Effector memory CD8-positive, alpha-beta T cell (primary cell): ENCODE measurements around the gene TESK2.
"Not testable (repeated sequence)": the region's sequence is repeated elsewhere in the genome, so short reads cannot be mapped to it uniquely, and the experiment has no call there.

Experiments used
- ATAC-seq: fragments of 150-1000 bp; cut with Tn5 transposase; replicated peaks from 2 replicates; pipeline ENCODE4 v1.10.0; 2021; ENCODE audit warnings: mild to moderate bottlenecking, moderate library complexity
- DNase-seq, 3 experiments: peaks; one replicate each; pipeline ENCODE4 v3.0.0; 2021
- H3K27ac Mint-ChIP-seq, 2 donors: one replicate each; pipeline ENCODE4 v1.8.0; 2022; ENCODE audit warnings: mild to moderate bottlenecking in 2 of 2, mixed read lengths in 2 of 2, moderate library complexity in 2 of 2
- H3K27me3 Mint-ChIP-seq, 2 donors: one replicate each; pipeline ENCODE4 v1.8.0; 2022; ENCODE audit warnings: mixed read lengths in 2 of 2
- H3K36me3 Mint-ChIP-seq: one replicate; pipeline ENCODE4 v1.8.0; 2022; ENCODE audit warnings: mild to moderate bottlenecking, moderate library complexity, mixed read lengths; ENCODE audit not compliant: insufficient read depth
- H3K4me1 Mint-ChIP-seq, 2 donors: one replicate each; pipeline ENCODE4 v1.8.0; 2022; ENCODE audit warnings: low read depth in 2 of 2, mixed read lengths in 2 of 2
- H3K4me3 Mint-ChIP-seq, 2 donors: one replicate each; pipeline ENCODE4 v1.8.0; 2022; ENCODE audit warnings: mild to moderate bottlenecking in 2 of 2, mixed read lengths in 2 of 2, moderate library complexity in 2 of 2
- H3K9me3 Mint-ChIP-seq, 2 donors: one replicate each; pipeline ENCODE4 v1.8.0; 2022; ENCODE audit warnings: mixed read lengths in 2 of 2

The TESK2 gene

DNA sequence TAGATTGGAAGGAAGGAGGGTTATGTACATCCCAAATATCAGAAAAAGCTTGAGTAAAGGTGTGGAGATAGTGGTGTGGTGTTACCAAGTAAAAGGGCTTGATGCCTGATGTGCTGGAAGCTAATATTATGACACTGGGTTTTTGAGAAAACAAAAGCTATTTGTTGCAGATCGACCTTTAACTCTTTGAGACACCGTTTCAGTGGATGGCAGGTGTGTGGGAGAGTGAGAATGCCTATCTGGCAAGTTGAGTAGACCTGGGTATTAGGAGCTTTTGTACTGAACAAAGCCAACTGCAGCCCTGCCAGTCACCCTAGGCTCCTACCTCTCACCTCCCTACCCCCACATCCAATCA lies 10.5 kb upstream of the TESK2 start:
- Mint-ChIP-seq H3K27me3 (no peaks in the 10 kb centered on the region), H3K4me3 (peak overlapping the region in 1 of 2 donors; percentile 2), H3K27ac (no peak overlapping the region), H3K4me1 (peaks cover 13 to 19% of the 10 kb centered on the region in 2 donors), H3K36me3 (peaks cover 5% of the 10 kb centered on the region), H3K9me3 (no peaks in the 10 kb centered on the region)
- no peak for ATAC-seq
- no peak for DNase-seq

DNA sequence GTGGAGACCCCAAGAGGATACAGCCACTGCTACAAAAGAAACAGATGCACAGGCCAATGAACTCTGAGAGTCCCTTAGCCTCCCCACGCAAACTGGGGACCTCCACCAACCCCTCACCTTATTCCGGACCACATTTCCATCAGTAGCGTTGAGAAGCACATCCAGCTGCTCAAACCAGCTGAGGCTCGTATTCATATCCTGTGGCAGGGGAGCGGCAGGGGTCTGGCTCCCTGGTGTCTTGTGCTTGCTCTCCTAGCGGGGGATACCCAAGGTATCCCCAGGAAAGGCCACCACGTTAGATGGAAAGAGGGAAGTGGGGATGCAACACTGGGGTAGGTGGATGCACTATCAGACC lies 8.4 kb upstream of the TESK2 start:
- no peak for DNase-seq
- no peaks in the 10 kb centered on the region for H3K9me3 Mint-ChIP-seq

GRCh38 chr1:45498279-45498678 lies 7.3 kb upstream of the TESK2 start:
- no peak overlapping the region for H3K4me3 Mint-ChIP-seq
- no peak overlapping the region for H3K27ac Mint-ChIP-seq
- H3K27me3 Mint-ChIP-seq: no peaks in the 10 kb centered on the region
- peaks cover 5% of the 10 kb centered on the region for H3K36me3 Mint-ChIP-seq
- ATAC-seq: no peak
- DNase-seq: no peak
- H3K9me3 Mint-ChIP-seq: no peaks in the 10 kb centered on the region
- H3K4me1 Mint-ChIP-seq: peaks cover 13 to 19% of the 10 kb centered on the region in 2 donors

More for the DNA sequence above, 8.4 kb upstream of the TESK2 start:
- Mint-ChIP-seq H3K27me3 (no peaks in the 10 kb centered on the region), H3K27ac (peak overlapping the region; percentile 89 to 93), H3K4me1 (peaks cover 13 to 19% of the 10 kb centered on the region in 2 donors), H3K4me3 (peak overlapping the region; percentile 89 to 96), H3K36me3 (peaks cover 5% of the 10 kb centered on the region)
- no peak for ATAC-seq

DNA sequence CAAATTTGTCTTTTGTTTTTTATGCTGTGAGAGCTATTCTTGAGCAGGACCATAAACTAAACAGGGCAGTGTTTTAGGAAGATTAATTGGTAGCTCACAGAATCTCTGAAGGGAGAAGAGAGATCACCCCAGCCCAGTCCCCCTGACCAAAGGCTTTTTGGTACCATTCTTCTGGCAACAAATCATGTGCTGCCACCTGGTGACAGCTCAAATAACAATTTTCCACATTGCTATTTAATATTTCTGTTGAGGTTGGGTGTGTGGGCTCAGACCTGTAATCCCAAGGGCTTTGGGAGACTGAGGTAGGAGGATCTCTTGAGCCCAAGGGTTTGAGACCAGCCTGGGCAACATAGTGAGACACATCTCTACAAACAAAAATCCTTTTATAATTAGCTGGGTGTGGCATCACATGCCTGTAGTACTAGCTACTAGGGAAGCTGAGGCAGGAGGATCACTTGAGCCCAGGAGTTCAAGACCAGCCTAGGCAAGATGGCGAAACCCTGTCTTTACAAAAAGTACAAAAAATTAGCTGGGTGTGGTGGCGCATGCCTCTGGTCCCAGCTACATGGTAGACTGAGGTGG lies 2.2 kb upstream of the TESK2 start:
- Mint-ChIP-seq H3K9me3 (no peaks in the 10 kb centered on the region), H3K4me3 (no peak overlapping the region)

DNA sequence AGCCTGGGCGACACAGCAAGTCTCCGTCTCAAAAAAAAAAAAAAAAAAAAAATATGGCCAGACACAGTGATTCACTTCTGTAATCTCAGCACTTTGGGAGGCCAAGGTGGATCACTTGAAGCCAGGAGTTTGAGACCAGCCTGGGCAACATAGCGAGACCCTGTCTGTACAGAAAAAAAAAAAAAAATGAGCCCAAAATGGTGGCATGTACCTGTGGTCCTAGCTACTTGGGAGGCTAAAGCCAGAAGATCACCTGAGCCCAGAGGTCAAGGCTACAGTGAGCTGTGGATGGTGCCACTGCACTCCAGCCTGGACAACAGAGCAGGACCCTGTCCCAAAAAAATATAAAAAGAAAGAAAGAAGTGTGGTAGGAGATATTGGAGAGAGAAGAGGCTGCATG lies 1.7 kb upstream of the TESK2 start:
- no peak for ATAC-seq
- Mint-ChIP-seq H3K27me3 (no peaks in the 10 kb centered on the region), H3K4me3 (no peak overlapping the region), H3K9me3 (no peaks in the 10 kb centered on the region), H3K27ac (no peak overlapping the region), H3K36me3 (peaks cover 3% of the 10 kb centered on the region), H3K4me1 (peaks cover 0 to 5% of the 10 kb centered on the region in 2 donors)
- DNase-seq: no peak

More for the DNA sequence above, 2.2 kb upstream of the TESK2 start:
- H3K27ac Mint-ChIP-seq: no peak overlapping the region
- no peaks in the 10 kb centered on the region for H3K27me3 Mint-ChIP-seq
- H3K4me1 Mint-ChIP-seq: peaks cover 0 to 5% of the 10 kb centered on the region in 2 donors
- no peaks in the 10 kb centered on the region for H3K36me3 Mint-ChIP-seq
- no peak for ATAC-seq
- DNase-seq: peak; percentile 44 to 53 (median 45)

DNA sequence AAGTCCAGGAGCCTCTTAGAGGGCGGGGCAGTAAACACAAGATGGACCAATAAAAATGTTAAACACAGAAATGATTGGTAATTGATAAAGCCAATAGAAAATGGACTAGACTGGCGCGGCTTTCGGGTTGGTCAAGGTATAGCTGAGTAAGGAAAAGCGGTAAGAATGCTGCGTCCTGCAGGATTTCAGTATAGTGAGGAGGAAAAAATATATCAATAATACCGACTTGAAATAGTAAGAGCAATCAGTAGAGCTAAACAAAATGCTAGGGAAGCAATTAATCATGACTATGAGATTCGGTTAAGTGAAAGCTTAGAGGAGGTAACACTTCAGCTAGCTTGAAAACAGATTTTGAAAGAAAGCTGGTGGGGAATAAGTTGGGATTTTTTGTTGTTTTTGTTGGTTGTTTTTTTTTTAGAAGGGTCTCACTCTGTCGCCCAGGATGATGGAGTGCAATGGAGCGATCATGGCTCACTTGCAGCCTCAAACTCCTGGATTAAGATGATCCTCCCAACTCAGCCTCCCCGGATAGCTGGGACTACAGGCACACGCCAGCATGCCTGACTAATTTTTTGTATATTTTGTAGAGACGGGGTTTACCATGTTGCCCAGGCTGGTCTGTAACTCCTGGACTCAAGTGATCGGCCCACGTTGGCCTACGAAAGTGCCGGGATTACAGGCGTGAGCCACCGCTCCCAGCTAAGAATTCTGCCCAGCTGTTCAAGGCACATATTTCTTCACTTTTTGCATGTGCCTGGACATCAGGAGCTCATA lies 711 bp upstream of the TESK2 start:
- no peaks in the 10 kb centered on the region for H3K27me3 Mint-ChIP-seq
- no peak overlapping the region for H3K27ac Mint-ChIP-seq
- H3K4me1 Mint-ChIP-seq: peaks cover 0 to 5% of the 10 kb centered on the region in 2 donors
- ATAC-seq: no peak
- no peak for DNase-seq
- H3K9me3 Mint-ChIP-seq: no peaks in the 10 kb centered on the region
- H3K36me3 Mint-ChIP-seq: peaks cover 6% of the 10 kb centered on the region
- no peak overlapping the region for H3K4me3 Mint-ChIP-seq

- DNase-seq (no peak), ATAC-seq (no peak)
- no peak overlapping the region for H3K27ac Mint-ChIP-seq
- H3K4me1 Mint-ChIP-seq: peaks cover 0 to 5% of the 10 kb centered on the region in 2 donors
- no peak overlapping the region for H3K4me3 Mint-ChIP-seq
- H3K9me3 Mint-ChIP-seq: no peaks in the 10 kb centered on the region
- H3K36me3 Mint-ChIP-seq: peaks cover 7% of the 10 kb centered on the region
- H3K27me3 Mint-ChIP-seq: no peaks in the 10 kb centered on the region
These were observed 790 bp downstream of the TESK2 start for GRCh38 chr1:45490121-45490625.

DNA sequence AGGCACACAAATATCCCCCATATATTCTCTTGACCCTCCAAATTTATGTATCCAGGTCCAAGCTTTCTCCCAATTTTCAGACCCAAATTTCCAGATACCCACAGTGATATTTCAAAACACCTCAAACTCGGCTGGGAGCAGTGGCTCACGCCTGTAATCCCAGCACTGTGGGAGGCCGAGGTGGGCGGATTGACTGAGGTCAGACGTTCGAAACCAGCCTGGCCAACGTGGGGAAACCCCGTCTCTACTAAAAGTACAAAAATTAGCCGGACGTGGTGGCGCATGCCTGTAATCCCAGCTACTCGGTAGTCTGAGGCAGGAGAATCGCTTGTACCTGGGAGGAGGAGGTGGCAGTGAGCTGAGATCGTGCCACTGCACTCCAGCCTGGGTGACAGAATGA lies 1.6 kb downstream of the TESK2 start:
- DNase-seq, H3K9me3 Mint-ChIP-seq, ATAC-seq, H3K4me1 Mint-ChIP-seq, H3K4me3 Mint-ChIP-seq, H3K36me3 Mint-ChIP-seq, H3K27ac Mint-ChIP-seq, H3K27me3 Mint-ChIP-seq: not testable (repeated sequence)

DNA sequence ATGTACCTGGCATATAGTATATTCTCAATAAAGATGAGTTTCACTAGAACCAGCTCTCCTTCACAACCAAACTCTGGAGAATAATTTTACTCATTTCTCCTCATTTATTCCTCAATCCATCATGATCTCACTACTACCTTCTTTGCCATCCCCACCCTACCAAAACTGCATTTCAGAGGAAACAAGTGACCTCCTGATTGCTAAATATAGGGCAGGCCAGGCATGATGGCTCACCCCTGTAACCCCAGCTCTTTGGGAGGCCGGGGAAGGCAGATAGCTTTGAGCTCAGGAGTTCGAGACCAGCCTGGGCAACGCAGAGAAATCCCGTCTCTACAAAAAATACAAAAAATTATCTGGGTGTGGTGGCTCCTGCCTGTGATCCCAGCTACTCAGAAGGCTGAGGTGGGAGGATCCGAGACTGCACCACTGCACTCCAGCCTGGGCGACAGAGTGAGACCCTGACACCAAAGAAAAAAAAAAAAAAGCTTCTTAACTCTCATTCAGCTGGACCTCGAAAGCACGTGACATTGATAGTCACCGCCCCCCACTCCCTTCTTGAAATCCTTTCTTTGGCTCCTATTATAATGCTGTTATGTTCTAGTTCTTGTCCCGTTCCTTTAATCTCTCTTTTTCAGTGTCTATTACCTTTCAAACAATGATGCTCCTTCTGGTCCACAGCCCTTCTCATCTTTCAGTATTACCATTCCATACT lies 2.1 kb downstream of the TESK2 start:
- Mint-ChIP-seq H3K36me3 (peaks cover 7% of the 10 kb centered on the region), H3K27ac (no peak overlapping the region), H3K27me3 (no peaks in the 10 kb centered on the region), H3K9me3 (no peaks in the 10 kb centered on the region), H3K4me1 (peaks cover 0 to 5% of the 10 kb centered on the region in 2 donors), H3K4me3 (no peak overlapping the region)
- ATAC-seq: no peak
- DNase-seq: no peak

DNA sequence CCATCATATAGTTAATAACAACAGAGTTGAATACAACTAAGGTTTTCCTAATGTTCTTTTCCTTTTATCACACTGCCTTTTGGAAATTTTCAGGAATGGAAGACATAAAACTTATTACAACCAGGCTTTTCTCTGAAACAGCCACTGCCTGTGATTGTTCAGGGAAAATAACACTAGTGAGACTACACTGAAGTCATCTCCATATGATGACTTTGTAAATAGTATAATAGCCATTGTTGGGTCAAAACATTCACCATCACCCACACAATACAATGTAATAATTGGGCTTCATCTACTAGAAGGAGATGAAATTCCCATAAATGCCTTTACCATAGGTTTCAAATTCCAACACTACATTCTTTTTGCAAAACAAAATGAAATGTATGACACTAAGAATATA lies 5.0 kb downstream of the TESK2 start:
- Mint-ChIP-seq H3K27ac (no peak overlapping the region), H3K36me3 (peaks cover 10% of the 10 kb centered on the region), H3K27me3 (no peaks in the 10 kb centered on the region), H3K4me1 (peaks cover 0 to 5% of the 10 kb centered on the region in 2 donors), H3K4me3 (no peak overlapping the region), H3K9me3 (no peaks in the 10 kb centered on the region)
- ATAC-seq: no peak
- no peak for DNase-seq

DNA sequence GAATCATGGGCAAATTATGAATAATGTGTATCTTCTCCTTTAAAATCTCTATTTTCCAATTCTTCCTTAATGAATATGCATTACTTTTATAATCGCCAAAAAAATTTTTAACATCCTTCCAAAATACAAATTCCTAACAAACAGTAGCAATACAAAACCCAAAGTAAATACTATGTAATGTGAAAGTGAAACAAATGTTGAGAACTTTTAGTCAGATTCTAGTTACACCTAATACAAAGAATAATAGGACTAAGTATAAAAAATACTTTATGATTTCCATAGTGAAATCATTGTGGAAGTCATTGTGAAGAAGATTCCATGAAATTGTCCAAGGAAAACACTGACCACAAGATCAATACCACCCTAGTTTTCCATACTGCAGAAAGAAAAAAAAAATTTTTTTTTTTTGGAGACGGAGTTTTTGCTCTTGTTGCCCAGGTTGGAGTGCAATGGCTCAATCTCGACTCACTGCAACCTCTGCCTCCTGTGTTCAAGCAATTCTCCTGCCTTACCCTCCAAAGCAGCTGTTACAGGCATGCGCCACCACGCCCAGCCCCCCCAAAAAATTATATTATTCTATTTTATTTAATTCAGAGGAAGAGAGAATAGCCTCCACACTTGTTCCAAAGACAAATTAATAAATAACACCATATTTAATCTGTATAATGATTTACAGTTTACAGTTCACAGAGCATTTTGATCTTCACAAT lies 11.8 kb downstream of the TESK2 start:
- no peak for ATAC-seq
- H3K4me3 Mint-ChIP-seq: no peak overlapping the region
- no peaks in the 10 kb centered on the region for H3K27me3 Mint-ChIP-seq
- peaks cover 10% of the 10 kb centered on the region for H3K36me3 Mint-ChIP-seq
- H3K9me3 Mint-ChIP-seq: no peaks in the 10 kb centered on the region
- no peak for DNase-seq
- no peaks in the 10 kb centered on the region for H3K4me1 Mint-ChIP-seq
- no peak overlapping the region for H3K27ac Mint-ChIP-seq

DNA sequence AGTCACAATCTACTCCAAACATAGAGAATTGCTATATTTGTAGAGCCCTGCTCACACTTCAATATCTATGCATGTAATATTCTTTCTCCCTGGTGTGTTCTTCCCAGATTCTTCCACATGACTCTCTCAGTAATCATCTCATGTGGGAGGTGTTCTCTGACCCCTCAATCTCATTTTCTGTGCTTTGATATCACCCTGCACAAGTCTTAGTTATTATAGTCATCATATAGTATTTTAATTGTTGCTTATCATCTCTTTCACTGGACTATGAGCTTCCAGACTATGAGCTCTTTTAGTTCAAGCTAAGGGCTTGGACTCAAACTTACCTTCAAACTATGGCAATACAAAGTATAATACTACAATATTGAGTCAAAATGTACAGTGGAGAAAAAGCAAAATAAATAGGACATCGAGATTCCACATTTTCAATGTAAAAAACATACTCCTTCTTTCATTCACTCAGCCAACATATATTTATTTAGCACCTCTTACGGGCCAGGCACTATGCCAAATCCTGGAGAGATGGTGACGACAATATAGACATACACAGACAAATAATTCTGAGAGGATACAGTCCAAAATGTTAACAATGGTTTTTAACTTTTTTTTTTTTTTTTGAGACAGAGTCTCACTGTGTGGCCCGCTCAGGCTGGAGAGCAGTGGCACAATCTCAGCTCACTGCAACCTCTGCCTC lies 12.7 kb downstream of the TESK2 start:
- Mint-ChIP-seq H3K27ac (no peak overlapping the region), H3K27me3 (no peaks in the 10 kb centered on the region), H3K9me3 (no peaks in the 10 kb centered on the region), H3K4me1 (no peaks in the 10 kb centered on the region), H3K4me3 (no peak overlapping the region), H3K36me3 (peaks cover 10% of the 10 kb centered on the region)
- DNase-seq: no peak
- no peak for ATAC-seq

- H3K4me3 Mint-ChIP-seq: no peak overlapping the region
- H3K4me1 Mint-ChIP-seq: no peaks in the 10 kb centered on the region
- H3K9me3 Mint-ChIP-seq: no peaks in the 10 kb centered on the region
- ATAC-seq (no peak), DNase-seq (no peak)
- no peaks in the 10 kb centered on the region for H3K27me3 Mint-ChIP-seq
- H3K36me3 Mint-ChIP-seq: peaks cover 10% of the 10 kb centered on the region
- no peak overlapping the region for H3K27ac Mint-ChIP-seq
These were observed 13.3 kb downstream of the TESK2 start for GRCh38 chr1:45477646-45478045.
